ENCODE data around the gene CLCN7.

GRCh38 chr16:1491327-1491726 is 16.5 kb upstream of the CLCN7 start:
- TF ChIP-seq CTCF (IDR thresholded peaks at IDR 0.05; ENCODE audit: poor library complexity, severe bottlenecking) (no peak), REST (IDR thresholded peaks at IDR 0.05; ENCODE audit: borderline replicate concordance) (no peak), POLR2AphosphoS5 (IDR thresholded peaks at IDR 0.05) (no peak), SMC3 (conservative IDR thresholded peaks at IDR 0.05; ENCODE audit: poor library complexity) (no peak), EP300 (conservative IDR thresholded peaks at IDR 0.05; ENCODE audit: poor library complexity, severe bottlenecking) (no peak), MXI1 (conservative IDR thresholded peaks at IDR 0.05; ENCODE audit: poor library complexity, severe bottlenecking) (no peak), RAD21 (conservative IDR thresholded peaks at IDR 0.05) (no peak), EZH2 (IDR thresholded peaks at IDR 0.05; ENCODE audit: borderline replicate concordance, insufficient read depth, low read length, poor library complexity, severe bottlenecking) (no peak), TAF1 (IDR thresholded peaks at IDR 0.05; ENCODE audit: low read depth) (no peak)
